Lower leg skin (tissue), 4 donors: ENCODE data around the gene BLOC1S3. TPM values are rescaled to one million over a fixed set of nuclear protein-coding genes. Genes with fewer than 3 reads are reported as not detected.

Experiments
- DNase-seq, 2 donors: peaks; one replicate each; pipeline ENCODE4 v3.0.0-alpha.2; 2019; ENCODE audit warnings: low spot score in 2 of 2
- H3K4me3 ChIP-seq: fragments of 200-600 bp; sonication (generic); 2 replicates; pipeline ENCODE4 v1.5.1; 2017; ENCODE audit warnings: mild to moderate bottlenecking, low read depth; ENCODE audit not compliant: poor library complexity, severe bottlenecking
- CTCF ChIP-seq, 3 donors: fragments of 450-650 bp; IDR thresholded peaks; one replicate each; pipeline ENCODE4 v1.5.1; 2016; ENCODE audit warnings: antibody characterized with exemption in 3 of 3, mild to moderate bottlenecking in 3 of 3, moderate library complexity in 2 of 3
- POLR2A ChIP-seq, 2 donors: fragments of 450-650 bp; IDR thresholded peaks; one replicate each; pipeline ENCODE4 v1.6.1; 2016 to 2017; ENCODE audit warnings: antibody characterized with exemption in 2 of 2, mild to moderate bottlenecking in 1 of 2, moderate library complexity in 1 of 2
- WGBS, 2 donors: methylation state at CpG; one replicate each; pipeline ENCODE4 v1.1.5; 2018; 5-methylcytosine and 5-hydroxymethylcytosine counted together
- intact Hi-C: fragments of 100-400 bp; cut with DNase I; formaldehyde crosslinking; loops from one replicate; pipeline ENCODE4 v1.15.0; 2023; ENCODE audit warnings: low total_unique reads
- total RNA-seq, 4 donors: library from RNA; depleted of rRNA; stranded (reverse); fragments of >200 nt; gene quantifications; one replicate each; pipeline ENCODE4 v1.1.0, GENCODE V29; 2016

Gene BLOC1S3
- total RNA-seq, result 10 to 100 TPM; 26.6 to 65.1 (median 31.4) TPM

- DNase-seq, result peak; percentile 100
- WGBS, 2 donors, result 0% methylated on average over 38 to 51 of the region's 51 CpGs
- peak within 1 kb of the TSS; percentile 67 for H3K4me3 ChIP-seq
- TF ChIP-seq POLR2A (IDR thresholded peaks at IDR 0.05), result peak in 1 of 2 donors; percentile 40
- TF ChIP-seq CTCF (IDR thresholded peaks at IDR 0.05), result no peak
- intact Hi-C loops, result no loop called here
These were observed at the start of gene BLOC1S3 for GRCh38 chr19:45178262-45179071. TSS of gene BLOC1S3 (plus strand) at chr19:45178784. CDS start at chr19:45179297, 513 bp downstream.

- no peak overlapping the region for H3K4me3 ChIP-seq
- DNase-seq, result no peak
- no peak for TF ChIP-seq CTCF (IDR thresholded peaks at IDR 0.05)
- TF ChIP-seq POLR2A (IDR thresholded peaks at IDR 0.05), result no peak
- 93 to 94% methylated on average over 5 of the region's 5 CpGs for WGBS, 2 donors
- intact Hi-C loops, result no loop called here
These were observed 49.8 kb upstream of the BLOC1S3 start for GRCh38 chr19:45128806-45129205.

- no peak for TF ChIP-seq POLR2A (IDR thresholded peaks at IDR 0.05)
- TF ChIP-seq CTCF (IDR thresholded peaks at IDR 0.05), result no peak
- H3K4me3 ChIP-seq, result no peak overlapping the region
- WGBS, 2 donors, result 92 to 94% methylated on average over 13 of the region's 13 CpGs
- no peak for DNase-seq
- intact Hi-C loops, result no loop called here
These were observed 48.3 kb upstream of the BLOC1S3 start for GRCh38 chr19:45130236-45130635.

- WGBS, 2 donors, result 57 to 60% methylated on average over 9 to 13 of the region's 13 CpGs
- TF ChIP-seq CTCF (IDR thresholded peaks at IDR 0.05), result no peak
- no peak for TF ChIP-seq POLR2A (IDR thresholded peaks at IDR 0.05)
- no peak overlapping the region for H3K4me3 ChIP-seq
- no peak for DNase-seq
- intact Hi-C loops, result no loop called here
These were observed 47.5 kb upstream of the BLOC1S3 start for GRCh38 chr19:45130888-45131615.

- TF ChIP-seq CTCF (IDR thresholded peaks at IDR 0.05) (no peak), POLR2A (IDR thresholded peaks at IDR 0.05) (no peak)
- WGBS, 2 donors, result 81 to 86% methylated on average over 8 of the region's 8 CpGs
- H3K4me3 ChIP-seq, result no peak overlapping the region
- intact Hi-C loops, result no loop called here
- DNase-seq, result no peak
These were observed 44.9 kb upstream of the BLOC1S3 start for GRCh38 chr19:45133661-45134060.
